NCI-H187 (cell line): ENCODE data around the gene DNAI7.

ENCODE experiments used
- DNase-seq, 2 experiments: peaks; one replicate each; lab custom pipeline; 2025; lab: John Stamatoyannopoulos, UW

Gene DNAI7, protein sequence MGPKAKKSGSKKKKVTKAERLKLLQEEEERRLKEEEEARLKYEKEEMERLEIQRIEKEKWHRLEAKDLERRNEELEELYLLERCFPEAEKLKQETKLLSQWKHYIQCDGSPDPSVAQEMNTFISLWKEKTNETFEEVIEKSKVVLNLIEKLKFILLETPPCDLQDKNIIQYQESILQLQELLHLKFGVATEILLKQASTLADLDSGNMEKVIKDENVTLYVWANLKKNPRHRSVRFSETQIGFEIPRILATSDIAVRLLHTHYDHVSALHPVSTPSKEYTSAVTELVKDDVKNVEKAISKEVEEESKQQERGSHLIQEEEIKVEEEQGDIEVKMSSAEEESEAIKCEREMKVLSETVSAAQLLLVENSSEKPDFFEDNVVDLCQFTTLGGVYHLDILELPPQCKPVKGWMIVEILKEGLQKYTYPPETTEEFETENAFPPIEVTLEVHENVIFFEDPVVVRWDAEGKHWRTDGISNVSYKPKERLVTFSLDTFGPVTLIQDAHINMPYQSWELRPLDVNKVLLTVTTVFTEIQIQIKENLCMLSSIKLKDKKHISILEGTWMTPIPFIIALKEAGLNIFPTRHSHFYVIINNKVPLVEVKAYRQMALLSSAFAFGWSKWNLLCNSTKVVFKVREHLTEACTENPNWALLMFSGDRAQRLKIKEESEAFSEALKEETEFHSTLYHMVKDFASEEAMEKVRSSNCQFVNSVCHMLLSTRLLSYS

DNA sequence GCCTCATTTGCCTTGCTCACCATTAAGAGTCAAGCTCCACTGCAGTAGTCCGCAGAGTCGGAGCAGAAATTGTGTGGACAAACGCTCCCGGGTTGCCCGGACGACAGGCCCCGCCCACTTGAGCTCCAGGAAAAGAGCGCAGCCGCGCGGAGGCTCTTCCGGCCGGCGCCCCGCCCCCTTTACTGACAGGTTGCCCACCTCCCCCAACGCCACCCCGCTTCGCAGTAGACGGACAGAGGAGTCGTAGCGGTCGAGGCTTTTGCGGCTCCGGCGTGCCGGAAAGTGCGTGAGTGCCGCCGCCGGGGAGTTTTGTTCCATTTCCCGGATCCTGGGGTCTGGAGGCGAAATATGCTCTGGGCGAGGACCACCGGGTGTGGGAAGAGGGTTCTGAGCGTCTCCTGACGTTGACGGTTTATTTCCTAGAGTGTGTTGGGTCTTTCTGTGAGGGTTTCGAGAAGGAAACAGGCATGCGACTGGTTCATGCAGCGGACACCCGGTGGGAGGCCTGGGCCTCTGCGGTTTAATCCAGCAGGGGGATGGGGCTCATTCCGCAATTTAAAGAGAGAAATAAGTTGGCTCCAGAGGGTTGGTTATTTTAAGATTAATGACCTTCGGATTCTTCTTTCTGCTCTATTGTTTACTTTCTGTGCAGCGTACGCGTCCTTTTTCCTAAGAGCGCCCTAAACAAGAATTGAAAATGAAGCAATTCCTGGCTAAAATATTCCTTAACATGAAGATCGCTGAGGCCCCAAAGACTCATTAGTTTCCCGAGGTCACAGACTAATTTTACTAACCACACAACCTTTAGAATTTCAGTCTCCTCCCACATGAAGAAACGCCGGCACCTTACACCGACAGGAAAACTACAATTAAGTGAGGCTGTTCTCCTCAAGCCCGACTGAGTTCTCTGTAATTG is at the start of gene DNAI7, which contains the start of gene ETFRF1:
DNAI7 (minus strand) TSS at position 105 of the 916 bp plus-strand sequence; CDS start at position 23, 82 bp downstream.
ETFRF1 (plus strand) TSS at position 182 of the 916 bp plus-strand sequence. CDS start 8,720 bp downstream, outside the sequence.
- DNase-seq = peak; percentile 84 to 96

DNA sequence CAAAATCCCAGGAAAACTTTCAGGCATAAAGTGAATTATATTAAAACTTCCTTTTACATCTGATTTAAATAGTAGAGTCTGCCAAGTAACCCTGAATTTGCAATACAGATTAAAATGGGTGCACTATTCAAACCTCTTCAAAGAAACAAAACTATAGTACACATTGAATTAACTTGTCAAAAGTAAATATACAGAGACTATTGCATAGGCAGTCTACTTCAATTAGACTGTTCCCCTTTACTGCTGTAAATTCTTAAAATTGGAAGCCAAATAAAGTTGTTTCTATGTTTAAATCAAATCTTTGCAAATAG is 48.7 kb upstream of the DNAI7 start:
- DNase-seq = no peak

DNA sequence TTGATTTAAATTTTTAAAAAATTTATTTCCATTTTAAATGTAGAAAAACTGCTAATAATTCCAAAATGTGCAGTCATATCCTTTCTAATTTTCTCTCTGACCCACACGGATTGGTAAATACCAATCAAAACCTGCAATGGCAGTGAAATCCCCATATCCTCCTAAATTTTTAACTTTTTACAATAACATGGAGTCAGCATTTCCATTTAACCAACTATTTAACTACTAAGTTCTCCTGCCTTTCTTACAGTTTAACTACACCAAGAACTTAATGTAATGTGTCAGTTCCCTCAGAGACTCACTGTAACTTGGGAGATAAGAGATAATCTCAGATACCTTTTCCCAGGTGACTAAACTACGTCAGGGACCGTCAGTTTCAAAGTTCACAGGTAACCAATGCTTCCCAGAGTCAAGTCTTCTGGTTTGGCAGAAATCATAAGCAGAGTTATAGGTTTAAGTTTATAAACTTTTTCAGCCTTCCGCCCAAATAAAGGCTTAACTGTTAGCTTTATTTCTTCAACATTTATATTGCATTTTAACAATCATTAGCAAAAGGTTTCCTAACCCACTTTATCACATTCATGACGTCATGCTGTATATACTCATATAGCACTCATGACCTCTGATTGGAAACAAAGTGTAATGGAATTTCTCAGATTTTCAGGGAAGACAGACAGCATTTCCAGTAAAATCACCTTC is 48.2 kb upstream of the DNAI7 start:
- no peak for DNase-seq

DNA sequence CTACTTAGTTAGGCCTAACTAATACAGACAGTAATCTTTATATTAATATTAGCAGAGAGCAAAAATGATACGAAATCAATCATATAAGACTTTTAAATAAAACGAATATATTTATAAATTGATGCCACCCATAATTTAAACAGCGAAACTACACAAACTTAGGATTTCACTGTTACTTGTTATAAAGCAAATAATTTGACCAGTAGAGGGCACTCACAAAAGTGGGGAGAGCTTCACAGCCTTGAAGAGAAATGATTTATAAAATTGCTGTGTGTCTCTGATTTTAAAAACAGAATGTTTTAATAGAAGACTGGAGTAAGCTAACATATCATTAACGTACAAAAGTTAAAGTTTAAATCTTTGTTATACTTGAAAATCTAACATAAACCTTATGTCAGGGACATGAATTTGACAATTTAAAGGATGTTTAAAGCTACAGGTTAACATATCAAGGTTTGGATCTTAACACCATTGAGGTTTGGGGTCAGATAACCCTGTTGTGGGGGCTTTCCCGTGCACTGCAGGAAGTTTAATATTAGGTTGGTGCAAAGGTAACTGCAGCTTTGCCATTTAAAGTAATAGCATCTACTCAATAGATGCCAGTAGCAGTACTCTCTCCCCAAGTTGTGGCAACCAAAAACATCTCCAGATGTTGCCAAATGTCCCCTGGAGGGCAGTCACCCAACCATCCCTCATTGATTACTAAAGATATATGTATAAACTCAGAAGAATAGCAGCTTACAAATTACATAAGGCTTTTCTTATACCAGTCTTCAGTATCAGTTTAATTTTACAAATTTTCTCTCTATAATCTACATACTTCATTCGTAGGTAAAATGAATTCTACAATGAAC is 46.4 kb upstream of the DNAI7 start:
- DNase-seq = no peak

DNA sequence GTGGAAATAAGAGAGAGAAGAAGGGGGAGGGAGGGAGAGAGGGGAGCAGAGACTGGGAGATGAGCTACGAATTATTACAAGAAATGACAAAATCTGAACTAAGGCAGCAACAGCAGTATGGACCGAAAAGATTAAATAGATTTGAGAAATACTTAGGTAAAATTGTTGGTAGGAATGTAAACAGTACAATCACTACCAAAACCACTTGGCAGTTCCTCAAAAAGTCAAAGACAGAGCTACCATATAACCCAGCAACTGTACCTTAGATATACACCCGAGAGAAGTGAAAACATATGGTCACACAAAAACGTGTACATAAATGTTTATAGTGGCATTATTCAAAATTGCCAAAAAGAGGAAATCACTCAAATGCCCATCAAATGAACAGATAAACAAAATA is 41.7 kb upstream of the DNAI7 start:
- DNase-seq = no peak

DNA sequence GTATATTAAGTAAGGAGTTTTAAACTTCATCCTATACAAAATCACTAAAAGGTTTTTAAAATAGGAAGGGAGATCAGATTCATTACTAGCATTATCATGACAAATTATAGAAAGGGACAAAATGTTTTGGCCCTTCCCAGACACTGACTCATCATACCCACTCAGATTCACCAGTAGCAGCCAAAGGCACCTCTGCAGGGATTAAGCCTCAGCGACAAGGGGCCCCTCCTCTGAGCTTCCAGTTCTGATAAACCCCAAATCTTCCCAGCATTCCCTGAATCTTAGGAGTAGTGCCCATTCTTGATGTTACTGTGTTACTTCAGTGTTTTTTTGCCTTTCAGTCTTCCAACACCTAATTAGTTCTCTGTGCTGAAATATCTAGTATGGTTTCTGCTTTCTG is 41.2 kb upstream of the DNAI7 start:
- DNase-seq = no peak

DNA sequence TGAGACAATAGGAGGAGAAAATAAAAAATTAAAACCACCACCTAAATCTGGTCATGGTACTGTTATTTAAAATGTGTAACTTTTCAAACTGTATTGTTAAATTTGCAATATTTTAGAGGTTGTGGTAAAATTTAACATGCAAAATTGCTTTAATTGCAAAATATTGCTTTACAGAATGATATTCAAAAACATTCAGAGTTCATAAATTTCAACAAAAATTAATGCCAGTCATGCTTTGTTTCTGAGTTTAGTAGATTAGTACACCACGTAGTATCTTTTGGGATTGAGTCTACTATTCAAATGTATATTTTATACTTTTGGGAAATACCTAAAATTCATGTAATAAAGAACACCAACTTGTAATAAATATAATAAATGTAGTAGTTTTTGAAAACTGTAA is 18.4 kb upstream of the DNAI7 start:
- no peak for DNase-seq

DNA sequence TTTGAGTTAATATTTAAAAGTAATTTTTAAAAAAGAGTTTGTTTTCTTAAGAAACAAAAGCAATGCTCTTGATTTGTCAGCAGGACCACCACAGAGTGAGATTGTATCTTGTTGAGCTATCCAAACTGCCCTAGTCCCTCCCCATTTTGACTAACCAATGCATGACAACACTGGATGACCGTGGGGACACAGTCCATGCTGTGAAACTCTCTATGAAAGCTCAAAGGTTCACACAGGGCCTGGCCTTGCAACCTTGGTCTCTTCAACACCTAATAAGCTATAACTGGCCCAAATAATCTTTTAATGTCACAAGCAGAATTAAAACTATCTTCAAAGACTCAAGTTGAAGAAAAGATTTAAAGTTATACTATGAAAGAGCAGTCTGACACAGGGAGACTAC is 13.6 kb upstream of the DNAI7 start:
- DNase-seq = no peak

DNA sequence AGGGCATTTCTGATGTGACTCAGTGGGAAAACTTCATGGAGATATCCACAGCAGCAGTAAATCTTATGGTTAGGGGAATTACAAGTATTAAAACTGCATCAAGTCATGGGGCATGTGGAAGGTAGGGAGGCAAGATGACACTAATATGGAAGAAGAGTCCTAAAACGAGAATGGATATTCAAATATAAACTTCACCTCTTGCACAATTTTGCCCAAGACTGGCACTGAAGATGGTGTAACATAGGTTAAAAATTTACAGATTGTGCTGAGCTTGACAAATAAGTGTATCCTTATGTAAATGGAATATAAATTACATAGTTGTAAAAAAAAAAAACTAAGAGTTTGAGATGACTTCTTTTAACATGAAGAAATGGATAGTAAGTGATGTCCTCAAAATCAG is 12.9 kb upstream of the DNAI7 start:
- no peak for DNase-seq

DNA sequence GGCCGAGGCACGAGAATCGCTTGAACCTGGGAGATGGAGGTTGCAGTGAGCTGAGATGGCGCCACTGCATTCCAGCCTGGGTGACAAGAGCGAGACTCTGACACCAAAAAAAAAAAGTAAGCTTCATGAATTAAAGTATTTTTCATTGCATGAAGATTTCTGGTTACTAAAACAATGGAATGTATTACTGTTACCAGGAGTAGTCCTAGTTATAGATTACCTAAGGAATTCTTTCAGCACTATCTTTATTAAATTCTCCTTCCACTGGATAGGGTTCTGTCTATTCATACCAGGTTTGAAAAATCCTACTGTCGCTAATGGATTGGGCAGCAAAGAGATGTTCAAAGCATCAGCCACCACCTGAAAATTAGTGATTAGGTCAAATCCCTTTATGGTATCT is 12.5 kb upstream of the DNAI7 start:
- no peak for DNase-seq

DNA sequence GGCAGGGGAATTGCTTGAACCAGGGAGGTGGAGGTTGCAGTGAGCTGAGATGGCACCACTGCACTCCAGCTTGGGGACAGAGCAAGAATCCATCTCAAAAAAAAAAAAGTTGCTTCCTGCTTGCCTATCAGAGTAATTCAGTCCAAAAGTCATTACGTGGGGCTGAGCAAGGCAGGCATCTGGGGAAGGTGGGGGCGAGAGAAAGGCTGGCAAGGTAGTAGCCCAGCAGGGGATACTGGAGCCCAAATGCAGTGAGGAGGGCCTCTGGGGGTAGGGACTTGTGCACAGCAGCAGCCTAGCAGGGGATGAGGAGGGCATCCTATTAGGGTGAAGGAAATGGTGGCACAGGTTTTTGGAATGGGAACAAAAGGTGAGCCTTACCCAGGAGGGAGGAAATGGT is 7.2 kb upstream of the DNAI7 start:
- DNase-seq = no peak

DNA sequence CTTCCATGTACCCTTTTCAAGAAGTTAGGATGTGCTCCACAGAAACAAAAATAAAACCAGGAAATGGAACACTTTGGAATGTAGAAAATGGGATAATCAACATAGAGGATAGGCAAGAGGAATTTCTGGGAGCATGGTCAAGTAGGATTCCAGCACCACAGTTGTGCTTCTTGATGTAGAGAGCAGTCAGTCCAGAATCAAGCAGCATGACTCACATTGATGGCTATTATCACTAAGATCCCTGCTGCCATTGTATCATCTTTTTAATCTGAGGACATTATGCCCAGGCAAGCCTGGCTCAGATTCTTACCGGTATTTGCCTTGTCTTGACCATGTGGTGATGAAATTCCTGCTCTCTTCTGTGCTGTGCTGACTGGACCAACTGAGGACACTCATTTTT is 5.7 kb upstream of the DNAI7 start:
- no peak for DNase-seq

DNA sequence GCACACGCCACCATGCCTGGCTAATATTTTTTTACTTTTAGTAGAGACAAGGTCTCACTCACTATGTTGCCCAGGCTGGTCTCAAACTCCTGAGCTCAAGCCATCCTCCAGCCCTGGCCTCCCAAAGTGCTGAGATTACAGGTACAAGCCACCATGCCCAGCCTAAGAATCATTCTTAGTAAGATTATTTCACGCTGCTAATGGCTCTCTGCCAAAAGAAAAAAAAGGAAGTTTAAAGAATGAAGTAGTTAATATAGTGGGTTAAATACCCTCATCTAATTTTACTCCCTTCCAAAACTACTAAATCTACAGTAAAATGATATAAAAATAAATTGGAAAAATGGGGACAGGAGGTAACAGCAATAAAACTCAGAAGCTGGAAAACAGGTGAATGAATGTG is 2.6 kb upstream of the DNAI7 start:
- no peak for DNase-seq

DNA sequence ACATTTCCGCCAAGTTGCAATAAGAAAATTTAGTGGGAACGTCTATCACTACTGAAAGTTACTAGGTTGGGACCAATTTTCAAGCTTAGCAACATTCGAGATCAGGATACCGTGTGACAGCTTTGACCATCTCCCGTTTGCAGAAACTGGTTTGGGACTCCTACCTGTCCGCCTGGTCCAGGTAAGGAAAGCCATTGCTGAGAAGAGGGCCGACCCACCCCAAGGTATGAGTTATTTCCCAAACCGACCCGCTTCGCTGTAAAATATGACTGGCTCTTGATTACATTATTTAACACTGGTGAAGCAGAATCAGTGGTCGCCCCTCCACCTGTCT is 271 bp downstream of the DNAI7 start:
- DNase-seq = no peak

DNA sequence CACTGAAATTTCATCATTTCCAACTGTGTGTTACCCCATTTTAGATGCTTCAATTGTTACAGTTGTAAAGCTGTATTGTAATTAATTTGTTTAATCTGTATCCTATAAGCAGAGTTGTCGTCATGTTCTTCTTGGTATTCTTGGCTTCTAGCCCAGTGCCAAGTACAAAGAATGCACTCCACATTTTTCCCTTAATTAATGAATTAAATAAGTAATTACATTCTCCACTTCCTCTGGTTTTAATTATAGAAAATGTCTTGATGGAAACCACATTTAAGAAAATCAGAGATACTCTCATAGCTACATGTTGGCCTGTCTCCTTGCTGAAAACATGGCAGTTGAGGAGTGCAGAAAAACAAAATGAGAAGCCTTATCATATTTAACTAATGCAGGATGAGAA is 746 bp downstream of the DNAI7 start:
- DNase-seq = no peak

DNA sequence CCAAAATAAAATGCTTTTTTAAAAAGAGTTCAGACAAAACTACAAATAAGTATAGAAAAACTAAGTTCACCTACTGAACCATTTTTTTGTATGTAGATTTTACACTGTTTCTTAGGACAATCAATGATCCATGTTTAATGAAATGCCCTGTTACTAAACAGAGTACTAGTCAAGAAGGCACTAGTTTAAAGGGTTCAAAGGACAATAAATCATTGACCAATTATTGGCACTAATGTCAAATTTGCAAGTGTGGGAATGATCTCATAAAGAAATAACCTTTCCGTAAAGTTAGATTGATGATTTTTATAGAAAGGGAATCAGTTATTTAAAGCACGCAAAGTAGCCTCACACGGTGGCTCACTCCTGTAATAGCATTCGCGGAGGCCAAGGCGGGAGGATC is 4.2 kb downstream of the DNAI7 start:
- no peak for DNase-seq

DNA sequence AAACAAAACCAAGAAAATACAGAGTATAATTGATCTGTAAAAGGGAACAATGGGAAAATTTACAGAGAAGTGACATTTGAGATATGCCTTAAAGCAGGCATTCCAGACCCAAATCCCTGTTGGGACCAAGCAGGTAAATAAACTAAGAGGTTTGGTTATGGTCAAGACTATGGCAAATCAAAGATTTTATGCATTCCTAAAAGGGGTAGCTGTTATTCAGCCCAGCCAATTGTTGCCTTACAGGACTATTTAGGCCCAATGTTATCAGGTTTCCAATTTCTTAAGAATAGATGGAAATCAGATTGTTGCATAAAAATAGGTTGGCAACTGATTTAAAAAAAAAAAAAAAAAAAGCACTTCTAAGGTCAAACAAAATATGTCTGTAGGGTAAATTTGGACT is 5.3 kb downstream of the DNAI7 start:
- no peak for DNase-seq

DNA sequence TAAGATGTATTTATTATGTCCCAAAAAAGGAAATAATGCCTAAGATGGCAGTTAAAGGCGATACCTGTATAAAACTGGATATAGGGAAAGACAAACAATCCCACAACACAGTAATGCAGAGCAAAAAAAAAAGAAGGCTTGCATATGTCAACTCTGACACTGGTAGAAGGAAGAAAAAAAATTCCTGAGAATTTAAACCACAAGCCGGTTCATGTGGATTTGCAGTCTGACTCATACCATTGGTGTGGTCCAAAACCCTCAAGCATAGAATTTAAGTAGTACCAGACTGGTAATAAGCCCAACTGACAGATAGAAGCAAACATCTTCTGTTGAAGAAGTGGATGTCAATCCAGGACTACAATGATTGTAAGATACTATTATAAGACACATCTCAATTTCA is 7.2 kb downstream of the DNAI7 start:
- DNase-seq = no peak

DNA sequence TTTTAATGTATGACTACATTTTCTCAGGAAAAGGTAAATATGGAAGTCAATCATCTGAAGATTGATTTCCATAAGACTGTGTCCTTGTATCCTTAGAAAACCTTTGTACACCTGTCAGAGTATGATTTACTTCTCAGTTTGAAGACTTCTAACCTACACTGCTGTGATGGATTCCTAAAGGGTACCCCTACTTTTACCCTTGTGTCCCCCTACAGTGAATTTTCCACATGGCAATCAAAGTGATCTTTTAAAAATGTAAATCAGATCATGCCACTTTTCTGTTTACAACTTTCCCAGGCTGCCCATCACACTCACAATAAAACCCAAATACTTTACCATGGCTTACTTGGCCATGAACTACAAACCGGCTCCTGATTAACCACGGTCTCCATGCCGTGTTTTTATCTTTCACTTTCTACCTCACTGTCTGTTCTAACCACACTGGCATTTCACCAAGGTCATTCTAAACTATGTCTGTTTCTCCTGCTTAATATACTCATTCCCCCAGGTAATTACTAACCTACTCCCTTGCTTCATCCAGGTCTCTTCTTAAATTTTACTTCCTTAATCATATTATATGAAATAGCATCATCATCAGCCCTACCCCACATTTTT is 8.1 kb downstream of the DNAI7 start:
- DNase-seq = no peak

DNA sequence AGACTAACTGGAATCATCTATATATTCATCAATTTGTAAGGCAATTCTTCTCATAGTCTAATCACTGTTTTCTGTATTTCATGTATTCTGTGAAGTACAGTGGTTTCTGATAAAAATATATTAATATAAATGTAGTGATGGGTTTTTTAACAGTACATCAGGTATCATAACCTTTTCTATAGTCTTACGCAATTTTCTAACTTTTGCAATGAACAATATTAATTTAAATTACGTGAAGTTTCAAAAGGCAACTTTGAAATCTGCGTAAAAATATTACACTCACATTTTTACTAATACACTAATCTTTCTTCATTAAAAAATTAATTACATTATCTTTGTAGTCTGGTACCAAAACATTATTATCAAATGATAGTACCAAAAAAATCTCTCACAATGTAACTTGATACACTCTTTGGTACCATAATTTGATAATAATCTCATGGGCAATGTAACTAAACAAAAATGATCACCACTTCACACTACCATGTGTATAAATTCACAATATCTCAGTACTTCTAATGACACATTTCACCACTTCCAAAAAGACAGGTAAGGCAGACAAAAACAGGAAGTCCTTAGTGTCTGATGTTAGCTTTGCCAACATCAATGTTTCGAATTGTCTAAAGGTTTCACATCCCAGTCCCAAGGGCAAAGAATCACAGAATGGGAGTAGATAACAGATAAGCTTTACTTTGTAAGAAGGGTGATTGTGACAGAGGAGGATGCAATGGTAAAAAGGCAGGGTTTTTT is 8.7 kb downstream of the DNAI7 start:
- no peak for DNase-seq
